GOT3 (cell line): ENCODE measurements around the gene SMARCD3.

Experiments
- DNase-seq: peaks from one replicate; lab custom pipeline; 2025; ENCODE audit warnings: mixed read lengths; lab: John Stamatoyannopoulos, UW

The SMARCD3 gene

GRCh38 chr7:151247611-151248345 is 716 bp downstream of the SMARCD3 start:
- no peak for DNase-seq

DNA sequence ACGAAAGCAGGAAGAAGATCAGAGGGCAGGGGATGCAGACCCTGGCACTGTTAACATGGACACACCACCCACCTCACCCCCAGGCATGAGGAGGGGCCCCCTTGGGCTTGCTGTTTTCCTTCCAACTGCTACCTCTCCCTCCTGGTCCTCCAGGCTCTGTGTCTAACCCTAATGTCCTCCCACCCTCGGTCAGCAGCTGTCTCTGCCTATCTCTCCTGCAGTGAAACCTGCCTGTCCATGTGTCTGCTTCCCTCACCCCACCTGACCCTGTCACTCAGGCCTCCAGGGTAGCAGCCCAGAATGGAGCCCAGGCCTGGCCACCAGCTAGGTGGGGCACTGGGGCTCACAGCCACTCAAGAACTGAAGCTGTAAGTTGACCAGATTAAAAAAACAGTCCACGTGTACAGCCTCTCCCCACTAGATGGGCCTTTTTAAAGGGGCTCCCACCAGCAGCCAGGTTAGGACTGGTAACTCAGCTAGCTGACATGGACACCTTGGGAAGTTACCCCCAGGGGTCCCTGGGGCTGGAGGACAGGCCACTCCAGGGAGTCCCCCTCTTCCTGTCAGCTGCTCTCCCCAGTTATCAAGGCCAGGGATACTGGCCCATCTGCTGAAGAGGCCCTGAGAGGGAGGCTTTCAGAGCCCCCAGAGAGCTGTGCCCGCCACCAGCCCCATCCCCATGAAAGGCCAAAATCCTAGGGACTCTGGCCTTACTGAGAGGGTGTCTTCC is 1.5 kb downstream of the SMARCD3 start:
- DNase-seq, result no peak

DNA sequence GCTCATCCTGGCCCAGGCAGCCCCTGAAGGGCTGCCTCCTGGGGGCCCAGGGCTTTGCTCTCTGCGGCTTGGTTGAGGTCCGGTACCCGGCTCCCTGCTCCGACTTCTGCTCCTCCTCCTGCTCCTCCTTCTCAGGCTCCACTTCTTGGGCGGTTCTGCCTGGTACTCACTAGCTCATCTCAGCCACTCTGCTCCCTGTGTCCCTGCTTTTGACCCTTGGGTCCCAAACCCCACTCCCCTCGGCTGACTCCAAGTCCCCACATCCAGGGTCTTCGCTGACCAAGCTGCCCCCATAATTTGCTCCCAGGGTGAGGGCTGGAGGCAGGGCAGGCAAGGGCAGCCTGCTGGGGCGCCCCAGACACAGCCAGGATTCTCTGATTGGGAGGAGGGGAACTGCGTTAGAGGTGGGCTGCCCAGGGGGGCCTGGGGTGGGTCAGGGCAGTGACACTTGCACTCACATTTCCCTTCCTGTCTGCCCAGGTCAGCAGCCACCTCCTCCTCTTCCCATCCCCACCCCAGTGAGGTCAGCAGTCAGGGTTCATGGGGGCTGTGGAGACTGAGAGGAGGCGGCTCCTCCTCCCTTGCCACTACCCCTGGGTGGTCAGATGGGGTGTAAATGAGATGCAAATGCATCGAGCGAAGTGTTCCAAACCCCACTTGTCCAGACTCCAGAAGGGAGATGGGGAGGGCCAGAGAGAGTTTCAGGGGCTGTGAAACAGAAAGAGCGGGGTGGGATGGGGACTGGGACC is 2.2 kb downstream of the SMARCD3 start:
- no peak for DNase-seq

DNA sequence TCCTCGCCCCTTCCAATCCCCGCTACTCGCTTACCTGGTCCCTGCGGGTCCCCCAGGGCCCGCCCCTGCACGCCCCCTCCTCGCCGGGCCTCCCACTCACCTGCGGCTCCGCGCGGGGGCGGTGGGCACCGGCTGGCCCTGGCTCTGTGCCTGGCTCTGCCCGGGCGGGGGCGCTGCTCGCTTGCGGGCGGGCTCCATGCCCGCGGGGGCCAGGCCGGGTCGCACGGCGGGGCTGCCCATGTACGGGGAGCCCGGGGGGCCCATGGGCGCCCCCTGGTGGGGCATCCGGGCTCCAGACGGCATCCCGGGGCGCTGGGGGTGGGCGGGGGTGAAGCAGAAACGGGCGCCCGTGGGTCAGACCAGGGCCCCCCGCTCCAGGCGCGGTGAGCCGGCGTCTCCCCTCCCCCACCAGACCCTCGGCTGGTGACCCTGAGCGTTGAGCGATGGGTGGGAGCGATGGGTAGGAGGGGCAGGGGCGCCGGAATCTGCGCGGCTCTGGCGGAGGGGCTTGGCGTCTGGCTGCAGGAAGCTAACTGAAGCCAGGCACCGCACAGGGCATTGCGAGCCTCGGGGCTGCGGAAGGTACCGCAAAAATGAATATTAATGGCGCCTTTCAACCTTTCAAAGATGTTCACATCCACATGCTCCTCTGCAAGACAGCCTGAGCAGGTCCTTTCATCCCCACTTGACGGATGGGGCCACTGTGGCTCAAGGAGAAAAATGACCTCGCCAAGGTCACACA is 3.0 kb downstream of the SMARCD3 start:
- DNase-seq, result no peak

- DNase-seq, result no peak
Observed at GRCh38 chr7:151244841-151245346, 3.6 kb downstream of the SMARCD3 start.

GRCh38 chr7:151244196-151244840 is 4.2 kb downstream of the SMARCD3 start:
- no peak for DNase-seq

DNA sequence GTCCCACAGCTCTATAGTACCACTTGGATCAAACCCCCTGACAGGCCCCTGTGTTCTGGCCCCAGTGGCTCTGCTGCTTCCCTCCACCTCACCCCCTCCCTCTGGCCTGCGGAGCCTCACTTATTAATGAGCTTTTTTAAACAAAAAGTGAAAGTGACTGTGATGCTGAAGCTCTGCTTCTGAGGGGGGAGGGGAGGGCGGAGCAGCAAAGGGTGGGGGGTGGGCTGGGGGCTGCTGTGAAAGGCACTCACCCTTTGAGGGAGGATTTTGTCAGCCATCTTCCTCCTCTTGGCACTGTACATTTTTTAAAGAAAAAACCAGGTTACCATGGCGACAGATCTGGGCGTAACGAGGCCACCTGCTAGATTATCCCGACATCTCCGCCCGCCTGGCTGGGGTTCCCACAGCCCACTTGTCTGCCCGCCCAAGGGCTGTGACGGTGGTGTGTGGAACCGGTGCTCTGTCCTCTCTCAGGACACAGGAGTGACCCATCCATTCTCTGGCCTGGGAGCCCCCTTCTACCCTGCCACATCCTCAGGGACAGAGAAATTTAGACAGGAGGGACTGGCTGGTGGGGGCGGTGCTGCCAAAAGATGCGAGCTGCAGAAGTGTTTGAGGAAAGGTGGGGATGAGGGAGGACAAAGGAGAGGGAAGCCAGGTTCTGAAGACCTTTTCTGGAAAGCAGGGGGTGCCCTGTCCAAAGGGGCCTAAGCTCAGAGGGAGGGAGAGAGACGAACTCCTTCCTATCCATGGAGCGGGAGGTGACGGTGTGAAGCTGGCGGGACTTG is 4.9 kb downstream of the SMARCD3 start:
- DNase-seq, result no peak

DNA sequence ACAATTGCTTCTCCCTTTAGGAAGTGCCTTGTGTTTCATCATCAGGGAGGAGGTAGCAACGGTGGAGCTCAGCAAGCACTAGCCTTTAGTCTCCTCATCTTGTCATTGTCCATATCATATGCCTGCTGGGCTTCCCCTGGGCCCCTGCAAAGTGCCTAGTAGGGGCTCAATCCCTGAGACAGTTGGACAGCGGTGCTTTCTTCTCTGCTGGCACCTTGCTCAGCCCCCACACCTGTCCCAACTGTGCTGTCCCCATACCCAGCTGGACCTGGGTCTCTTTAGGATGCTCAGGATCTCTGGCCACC is 5.5 kb downstream of the SMARCD3 start:
- no peak for DNase-seq

DNA sequence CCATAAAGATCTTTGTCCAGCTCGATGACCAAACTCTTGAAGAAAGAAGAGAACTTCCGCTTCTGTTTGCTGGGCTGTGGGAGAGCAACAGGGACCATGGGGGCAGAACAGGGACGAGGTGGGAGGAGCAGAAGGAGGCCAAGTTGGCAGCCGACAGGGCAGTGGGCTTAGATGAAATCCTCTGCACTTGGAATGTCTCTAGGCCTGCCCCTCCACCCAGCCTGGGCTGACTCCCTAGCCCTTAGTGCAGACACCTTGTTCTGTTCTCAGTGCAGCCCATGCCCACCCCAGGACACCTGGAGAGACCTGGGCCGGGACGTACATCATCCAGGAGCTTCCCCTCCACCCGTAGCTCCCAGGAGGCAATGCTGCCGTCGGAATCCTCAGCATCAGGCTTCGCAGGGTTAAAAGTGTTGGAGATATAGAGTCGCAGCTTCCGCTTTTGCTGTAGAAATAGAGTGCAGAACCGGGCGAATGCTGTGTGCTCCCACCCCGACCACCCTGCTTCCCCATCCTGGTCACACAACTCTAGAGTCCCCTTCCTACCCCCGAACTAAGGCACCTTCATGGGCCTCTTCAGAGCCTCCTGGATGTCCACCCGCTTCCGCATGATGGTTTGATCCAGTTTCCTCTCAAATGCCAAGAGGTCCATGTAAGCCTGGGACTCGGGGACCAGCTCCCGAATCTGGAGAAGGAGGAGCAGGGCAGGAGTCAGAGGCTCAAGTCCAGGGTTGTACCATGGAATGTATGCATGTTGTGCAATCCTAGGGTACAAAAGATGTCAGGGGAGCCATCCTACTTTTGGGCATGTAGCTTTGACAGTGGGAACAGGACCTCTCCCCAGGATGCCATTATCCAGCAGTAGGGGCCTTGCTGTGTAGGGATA is 6.1 kb downstream of the SMARCD3 start:
- no peak for DNase-seq

- DNase-seq, result no peak
Observed at GRCh38 chr7:151241755-151242096, 6.8 kb downstream of the SMARCD3 start.

DNA sequence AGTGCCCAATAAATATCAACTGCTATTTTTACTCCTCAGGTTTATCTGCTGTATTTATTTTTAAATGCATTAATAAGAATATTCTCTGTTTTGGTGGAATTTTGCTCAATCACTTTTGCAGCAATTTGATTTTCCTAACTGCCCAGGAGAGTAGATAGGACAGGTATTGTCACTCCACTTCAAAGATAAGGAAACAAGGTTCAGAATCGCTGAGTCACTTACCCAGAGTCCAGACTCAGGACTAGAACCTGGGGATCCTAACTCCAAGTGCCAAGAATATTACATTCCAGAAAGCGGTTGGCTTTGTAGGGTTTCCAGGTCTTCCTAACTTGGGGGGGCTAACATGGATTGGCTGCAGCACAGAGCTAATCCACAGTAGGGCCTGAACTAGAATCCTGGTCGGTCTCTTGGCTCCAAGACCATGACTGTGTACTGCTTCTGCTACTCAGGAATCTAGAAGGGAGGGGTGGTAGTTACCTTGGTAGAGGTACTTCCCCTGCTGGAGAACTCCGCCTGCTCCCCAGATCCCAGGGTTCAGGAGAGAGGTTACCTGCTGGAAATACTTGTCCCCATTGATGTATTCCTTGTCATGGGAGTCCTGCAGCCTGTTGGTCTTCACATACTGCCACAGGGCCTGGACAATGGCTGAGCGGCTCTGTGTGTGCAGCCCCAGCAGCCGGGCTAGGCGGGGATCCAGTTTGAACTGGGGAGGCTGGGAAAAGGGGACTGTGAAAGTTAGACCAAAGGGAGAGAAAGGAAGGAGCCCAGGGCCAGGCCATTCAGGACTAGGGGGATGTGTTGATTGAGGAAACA is 7.3 kb downstream of the SMARCD3 start:
- DNase-seq, result no peak

DNA sequence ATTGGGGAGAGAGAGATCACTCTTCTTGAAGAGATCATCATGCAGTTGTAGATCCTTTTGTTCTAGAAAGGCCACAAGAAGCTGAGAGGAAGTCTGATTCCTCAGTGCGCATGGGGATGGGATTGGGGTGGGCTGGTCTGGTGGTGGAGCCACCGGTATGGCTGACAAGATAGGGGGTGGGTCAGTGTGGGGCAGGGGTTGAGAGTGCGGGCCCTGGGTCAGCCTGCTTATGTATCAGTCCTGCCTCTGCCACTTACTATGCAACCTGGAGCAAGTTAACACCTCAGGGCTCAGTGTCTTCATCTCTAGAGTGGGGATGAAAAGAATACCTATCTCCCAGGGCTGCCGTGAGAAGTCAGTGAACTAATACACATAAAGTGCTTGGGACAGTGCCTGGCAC is 8.0 kb downstream of the SMARCD3 start:
- no peak for DNase-seq

GRCh38 chr7:151239837-151240459 is 8.5 kb downstream of the SMARCD3 start:
- DNase-seq, result no peak

- no peak for DNase-seq
Observed at GRCh38 chr7:151238924-151239836, 9.3 kb downstream of the SMARCD3 start.

DNA sequence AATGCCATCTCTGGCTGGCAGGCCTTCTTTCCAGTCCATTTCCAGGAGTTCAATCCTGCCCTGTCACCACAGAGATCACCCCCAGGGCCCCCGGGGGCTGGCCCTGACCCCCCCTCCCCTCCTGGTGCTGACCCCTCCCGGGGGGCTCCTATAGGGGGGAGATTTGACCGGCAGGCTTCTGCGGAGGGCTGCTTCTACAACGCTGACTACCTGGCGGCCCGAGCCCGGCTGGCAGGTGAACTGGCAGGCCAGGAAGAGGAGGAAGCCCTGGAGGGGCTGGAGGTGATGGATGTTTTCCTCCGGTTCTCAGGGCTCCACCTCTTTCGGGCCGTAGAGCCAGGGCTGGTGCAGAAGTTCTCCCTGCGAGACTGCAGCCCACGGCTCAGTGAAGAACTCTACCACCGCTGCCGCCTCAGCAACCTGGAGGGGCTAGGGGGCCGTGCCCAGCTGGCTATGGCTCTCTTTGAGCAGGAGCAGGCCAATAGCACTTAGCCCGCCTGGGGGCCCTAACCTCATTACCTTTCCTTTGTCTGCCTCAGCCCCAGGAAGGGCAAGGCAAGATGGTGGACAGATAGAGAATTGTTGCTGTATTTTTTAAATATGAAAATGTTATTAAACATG is 10.2 kb downstream of the SMARCD3 start:
- DNase-seq, result no peak

DNA sequence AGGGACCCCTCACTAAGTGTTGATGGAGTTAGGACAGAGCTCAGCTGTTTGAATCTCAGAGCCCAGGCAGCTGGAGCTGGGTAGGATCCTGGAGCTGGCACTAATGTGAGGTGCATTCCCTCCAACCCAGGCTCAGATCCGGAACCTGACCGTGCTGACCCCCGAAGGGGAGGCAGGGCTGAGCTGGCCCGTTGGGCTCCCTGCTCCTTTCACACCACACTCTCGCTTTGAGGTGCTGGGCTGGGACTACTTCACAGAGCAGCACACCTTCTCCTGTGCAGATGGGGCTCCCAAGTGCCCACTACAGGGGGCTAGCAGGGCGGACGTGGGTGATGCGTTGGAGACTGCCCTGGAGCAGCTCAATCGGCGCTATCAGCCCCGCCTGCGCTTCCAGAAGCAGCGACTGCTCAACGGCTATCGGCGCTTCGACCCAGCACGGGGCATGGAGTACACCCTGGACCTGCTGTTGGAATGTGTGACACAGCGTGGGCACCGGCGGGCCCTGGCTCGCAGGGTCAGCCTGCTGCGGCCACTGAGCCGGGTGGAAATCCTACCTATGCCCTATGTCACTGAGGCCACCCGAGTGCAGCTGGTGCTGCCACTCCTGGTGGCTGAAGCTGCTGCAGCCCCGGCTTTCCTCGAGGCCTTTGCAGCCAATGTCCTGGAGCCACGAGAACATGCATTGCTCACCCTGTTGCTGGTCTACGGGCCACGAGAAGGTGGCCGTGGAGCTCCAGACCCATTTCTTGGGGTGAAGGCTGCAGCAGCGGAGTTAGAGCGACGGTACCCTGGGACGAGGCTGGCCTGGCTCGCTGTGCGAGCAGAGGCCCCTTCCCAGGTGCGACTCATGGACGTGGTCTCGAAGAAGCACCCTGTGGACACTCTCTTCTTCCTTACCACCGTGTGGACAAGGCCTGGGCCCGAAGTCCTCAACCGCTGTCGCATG is 11.0 kb downstream of the SMARCD3 start:
- no peak for DNase-seq
